CD14-positive monocyte (primary cell): ENCODE results near the gene GRIK4. TPM values are rescaled to one million over a fixed set of nuclear protein-coding genes. Genes with fewer than 3 reads are reported as not detected.
A peak's percentile ranks its signal among the peaks of the same experiment; 100 is the strongest.

Source experiments
- DNase-seq, 3 donors: peaks; one replicate each; pipeline ENCODE4 v3.0.0-alpha.2; 2011 to 2022
- H2AFZ ChIP-seq: 2 replicates; pipeline ENCODE4 v1.6.0; 2012; ENCODE audit warnings: mild to moderate bottlenecking, low read depth, low read length, inconsistent platforms; ENCODE audit not compliant: insufficient read depth, poor library complexity, severe bottlenecking
- H3K27ac ChIP-seq, 2 donors: 1 replicate in 1 of 2; 2 replicates in 1 of 2; pipeline ENCODE4 v1.5.1; 2012 to 2013; ENCODE audit warnings: low read length in 2 of 2, control low read depth in 1 of 2, inconsistent platforms in 1 of 2, low read depth in 1 of 2, mild to moderate bottlenecking in 1 of 2
- H3K27me3 ChIP-seq, 2 donors: one replicate each; pipeline versions ENCODE4 v1.6.0 to v1.6.1; 2011 to 2013; ENCODE audit warnings: low read length in 2 of 2; ENCODE audit not compliant: control insufficient read depth in 2 of 2, insufficient read depth in 2 of 2
- H3K36me3 ChIP-seq, 2 donors: replicated peaks in 1 of 2; 1 replicate in 1 of 2; 2 replicates in 1 of 2; pipeline versions ENCODE4 v1.5.1 to v1.6.1; 2012 to 2013; ENCODE audit warnings: low read length in 2 of 2, control low read depth in 1 of 2, inconsistent platforms in 1 of 2, mild to moderate bottlenecking in 1 of 2; ENCODE audit not compliant: insufficient read depth in 2 of 2, control insufficient read depth in 1 of 2
- H3K4me1 ChIP-seq, 2 donors: 1 replicate in 1 of 2; 2 replicates in 1 of 2; pipeline versions ENCODE4 v1.5.1 to v1.6.1; 2012 to 2013; ENCODE audit warnings: low read length in 2 of 2, control low read depth in 1 of 2, inconsistent platforms in 1 of 2, mild to moderate bottlenecking in 1 of 2, moderate library complexity in 1 of 2; ENCODE audit not compliant: insufficient read depth in 2 of 2, control insufficient read depth in 1 of 2
- H3K4me2 ChIP-seq: replicated peaks from 2 replicates; pipeline ENCODE3; 2012; ENCODE audit warnings: low read length, moderate library complexity, mild to moderate bottlenecking; ENCODE audit not compliant: poor library complexity, severe bottlenecking; ENCODE audit errors: extremely low read depth
- H3K4me3 ChIP-seq, 3 experiments: fragments of 200-600 bp in 1 of 3; sonication (generic) in 1 of 3; replicated peaks in 1 of 3; 1 replicate in 2 of 3; 2 replicates in 1 of 3; pipeline ENCODE4 v1.5.1; 2011 to 2013; ENCODE audit warnings: low read length in 3 of 3, mild to moderate bottlenecking in 3 of 3, control low read depth in 2 of 3, low read depth in 2 of 3, inconsistent platforms in 1 of 3, moderate library complexity in 1 of 3
- H3K79me2 ChIP-seq: 2 replicates; pipeline ENCODE4 v1.6.0; 2012; ENCODE audit warnings: mild to moderate bottlenecking, control low read depth, inconsistent platforms, low read length, moderate library complexity; ENCODE audit not compliant: insufficient read depth
- H3K9ac ChIP-seq: 2 replicates; pipeline ENCODE4 v1.6.0; 2017; ENCODE audit warnings: low read length, mild to moderate bottlenecking; ENCODE audit not compliant: insufficient read depth, poor library complexity, severe bottlenecking
- H3K9me3 ChIP-seq, 2 donors: replicated peaks in 1 of 2; 1 replicate in 1 of 2; 2 replicates in 1 of 2; pipeline versions ENCODE4 v1.5.1 to v1.6.1; 2012 to 2013; ENCODE audit warnings: low read length in 2 of 2, control low read depth in 1 of 2; ENCODE audit not compliant: control insufficient read depth in 1 of 2, insufficient read depth in 1 of 2
- H4K20me1 ChIP-seq: 2 replicates; pipeline ENCODE4 v1.6.0; 2012; ENCODE audit warnings: mild to moderate bottlenecking, low read length, control low read depth, moderate library complexity; ENCODE audit not compliant: insufficient read depth
- H3K27ac Mint-ChIP-seq, 7 donors: one replicate each; pipeline ENCODE4 v1.8.0; 2020; ENCODE audit warnings: mild to moderate bottlenecking in 7 of 7, mixed read lengths in 7 of 7, moderate library complexity in 6 of 7, inconsistent platforms in 2 of 7
- H3K27me3 Mint-ChIP-seq, 3 donors: one replicate each; pipeline ENCODE4 v1.8.0; 2021 to 2022; ENCODE audit warnings: low read depth in 3 of 3, mild to moderate bottlenecking in 3 of 3, mixed read lengths in 3 of 3, moderate library complexity in 3 of 3, inconsistent platforms in 1 of 3
- H3K36me3 Mint-ChIP-seq, 2 donors: one replicate each; pipeline ENCODE4 v1.8.0; 2020; ENCODE audit warnings: mixed read lengths in 2 of 2, inconsistent platforms in 1 of 2, mild to moderate bottlenecking in 1 of 2
- H3K4me1 Mint-ChIP-seq: one replicate; pipeline ENCODE4 v1.8.0; 2020; ENCODE audit warnings: mild to moderate bottlenecking, mixed read lengths
- H3K4me3 Mint-ChIP-seq, 2 donors: one replicate each; pipeline ENCODE4 v1.8.0; 2020; ENCODE audit warnings: mild to moderate bottlenecking in 2 of 2, mixed read lengths in 2 of 2, moderate library complexity in 1 of 2
- H3K9me3 Mint-ChIP-seq, 7 donors: one replicate each; pipeline ENCODE4 v1.8.0; 2020 to 2022; ENCODE audit warnings: mixed read lengths in 7 of 7, mild to moderate bottlenecking in 6 of 7, moderate library complexity in 6 of 7, inconsistent platforms in 2 of 7
- CTCF ChIP-seq: fragments of 200-600 bp; IDR thresholded peaks from one replicate; pipeline ENCODE4 v1.8.0; 2022; ENCODE audit warnings: antibody characterized with exemption, mild to moderate bottlenecking
- WGBS: methylation state at CpG from one replicate; pipeline ENCODE4 v1.1.5; 2013; ENCODE audit warnings: missing lambda C conversion rate; ENCODE audit not compliant: insufficient coverage; 5-methylcytosine and 5-hydroxymethylcytosine counted together
- intact Hi-C, 2 donors: fragments of 100-400 bp; cut with micrococcal nuclease; formaldehyde crosslinking; loops; one replicate each; pipeline versions ENCODE4 v1.15.0 to v1.15.1; 2023
- polyA plus RNA-seq, 3 donors: library from polyadenylated mRNA; depleted of rRNA in 1 of 3; unstranded in 2 of 3; stranded (reverse) in 1 of 3; fragments of 300-500 nt in 2 of 3; fragments of >200 nt in 1 of 3; fragmentation: Illumina TruSeq in 2 of 3; gene quantifications; 1 replicate in 2 of 3; 2 replicates in 1 of 3; pipeline ENCODE4 v1.2.3, GENCODE V29; 2012 to 2021

Gene GRIK4
- polyA plus RNA-seq, 3 donors, result not detected

DNA sequence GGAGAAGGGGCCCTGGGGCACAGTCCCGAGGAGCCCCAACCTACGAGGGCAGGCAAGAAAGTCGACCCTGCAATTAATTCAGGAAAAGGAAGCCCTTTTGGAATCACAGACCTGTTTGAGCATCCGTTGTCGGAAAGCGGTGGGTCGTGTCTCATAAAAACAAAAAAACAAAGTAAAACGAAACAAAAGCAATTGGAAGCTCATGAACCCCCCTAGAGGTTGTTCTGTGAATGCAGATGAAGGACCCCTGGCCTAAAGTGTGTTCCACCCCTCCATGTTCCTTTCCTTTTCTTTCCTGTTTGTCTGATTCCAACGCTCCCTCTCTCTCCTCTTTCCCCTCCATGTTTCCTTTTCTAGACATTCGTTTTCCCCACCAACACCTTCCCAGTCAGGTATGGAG is 203.7 kb downstream of the GRIK4 start:
- 38% methylated on average over 10 of the region's 10 CpGs for WGBS
- Histone ChIP-seq H3K9me3 (no peaks in the 10 kb centered on the region), H4K20me1 (no peaks in the 10 kb centered on the region), H3K27me3 (no peaks in the 10 kb centered on the region), H3K79me2 (no peaks in the 10 kb centered on the region), H3K27ac (no peak overlapping the region), H2AFZ (no peak overlapping the region), H3K4me2 (no peak overlapping the region), H3K4me3 (no peak overlapping the region), H3K4me1 (no peaks in the 10 kb centered on the region), H3K36me3 (no peaks in the 10 kb centered on the region), H3K9ac (peak overlapping the region; percentile 15)
- H3K27me3 Mint-ChIP-seq, result peaks cover 3 to 10% (median 9%) of the 10 kb centered on the region in 3 donors
- intact Hi-C loops, result no loop called here
- H3K9me3 Mint-ChIP-seq, result no peaks in the 10 kb centered on the region
- peaks cover 6% of the 10 kb centered on the region for H3K4me1 Mint-ChIP-seq
- no peak for DNase-seq
- H3K36me3 Mint-ChIP-seq, result no peaks in the 10 kb centered on the region
- H3K4me3 Mint-ChIP-seq, result peak overlapping the region; percentile 70 to 79
- H3K27ac Mint-ChIP-seq, result peak overlapping the region in 1 of 7 donors; percentile 41
- peak; percentile 26 for TF ChIP-seq CTCF

- Mint-ChIP-seq H3K4me3 (no peak overlapping the region), H3K27me3 (peaks cover 5 to 15% (median 12%) of the 10 kb centered on the region in 3 donors), H3K27ac (no peak overlapping the region), H3K4me1 (peaks cover 6% of the 10 kb centered on the region), H3K36me3 (no peaks in the 10 kb centered on the region), H3K9me3 (no peaks in the 10 kb centered on the region)
- Histone ChIP-seq H3K36me3 (no peaks in the 10 kb centered on the region), H3K9me3 (no peaks in the 10 kb centered on the region), H3K9ac (no peak overlapping the region), H3K4me2 (no peak overlapping the region), H3K79me2 (no peaks in the 10 kb centered on the region), H3K27me3 (no peaks in the 10 kb centered on the region), H4K20me1 (no peaks in the 10 kb centered on the region), H2AFZ (no peak overlapping the region), H3K4me3 (no peak overlapping the region), H3K4me1 (no peaks in the 10 kb centered on the region), H3K27ac (no peak overlapping the region)
- no peak for DNase-seq
- WGBS, result 91% methylated on average over 9 of the region's 11 CpGs
- no peak for TF ChIP-seq CTCF
- intact Hi-C loops, result no loop called here
Observed at GRCh38 chr11:120717042-120717441, 205.5 kb downstream of the GRIK4 start.
